H9 (cell line): ENCODE data around the gene GSTA5. TPM values are rescaled to one million over a fixed set of nuclear protein-coding genes. Genes with fewer than 3 reads are reported as not detected.

ENCODE experiments used
- DNase-seq: peaks from one replicate; pipeline ENCODE4 v3.0.0-alpha.2; 2017
- H2AFZ ChIP-seq: one replicate; pipeline ENCODE4 v1.6.1; 2013; ENCODE audit warnings: mild to moderate bottlenecking, low read length, control low read depth, moderate library complexity
- H2AK5ac ChIP-seq: 2 replicates; pipeline ENCODE4 v1.6.1; 2013; ENCODE audit warnings: low read length, control low read depth, mixed read lengths; ENCODE audit not compliant: insufficient read length
- H2BK120ac ChIP-seq: one replicate; pipeline ENCODE4 v1.6.1; 2013; ENCODE audit warnings: low read depth, mild to moderate bottlenecking, low read length, control low read depth, inconsistent platforms; ENCODE audit not compliant: poor library complexity, severe bottlenecking
- H2BK12ac ChIP-seq: 2 replicates; pipeline ENCODE4 v1.6.1; 2013; ENCODE audit warnings: low read length, control low read depth, mixed read lengths, low read depth; ENCODE audit not compliant: insufficient read length
- H2BK15ac ChIP-seq: 2 replicates; pipeline ENCODE4 v1.6.1; 2013; ENCODE audit warnings: low read depth, low read length, control low read depth
- H2BK20ac ChIP-seq: one replicate; pipeline ENCODE4 v1.6.1; 2013; ENCODE audit warnings: low read depth, mild to moderate bottlenecking, low read length, control low read depth, inconsistent platforms; ENCODE audit not compliant: poor library complexity, severe bottlenecking
- H2BK5ac ChIP-seq: 2 replicates; pipeline ENCODE4 v1.6.1; 2013; ENCODE audit warnings: low read length, control low read depth, mixed read lengths; ENCODE audit not compliant: insufficient read length
- H3K14ac ChIP-seq: 2 replicates; pipeline ENCODE4 v1.6.1; 2013; ENCODE audit warnings: low read length, control low read depth; ENCODE audit not compliant: insufficient read depth
- H3K18ac ChIP-seq: 2 replicates; pipeline ENCODE4 v1.6.1; 2013; ENCODE audit warnings: low read depth, mild to moderate bottlenecking, mixed read lengths, low read length, control low read depth; ENCODE audit not compliant: insufficient read length
- H3K23ac ChIP-seq: 2 replicates; pipeline ENCODE4 v1.6.1; 2013; ENCODE audit warnings: low read length, control low read depth, mixed read lengths, low read depth; ENCODE audit not compliant: insufficient read length
- H3K23me2 ChIP-seq: 2 replicates; pipeline ENCODE4 v1.6.1; 2013; ENCODE audit warnings: low read depth, mild to moderate bottlenecking, mixed read lengths, low read length, control low read depth; ENCODE audit not compliant: insufficient read length, poor library complexity, severe bottlenecking
- H3K27ac ChIP-seq: 2 replicates; pipeline ENCODE4 v1.5.1; 2013; ENCODE audit warnings: low read length, control low read depth, mixed read lengths, low read depth; ENCODE audit not compliant: insufficient read length
- H3K27me3 ChIP-seq: 2 replicates; pipeline ENCODE4 v1.6.1; 2013; ENCODE audit warnings: low read length, control low read depth, inconsistent platforms; ENCODE audit not compliant: insufficient read depth
- H3K4ac ChIP-seq: 2 replicates; pipeline ENCODE4 v1.6.1; 2013; ENCODE audit warnings: low read depth, mild to moderate bottlenecking, control low read depth, inconsistent platforms, low read length, moderate library complexity
- H3K4me1 ChIP-seq: 2 replicates; pipeline ENCODE4 v1.6.1; 2013; ENCODE audit warnings: low read length, control low read depth, inconsistent platforms; ENCODE audit not compliant: insufficient read depth
- H3K4me2 ChIP-seq: 2 replicates; pipeline ENCODE4 v1.6.1; 2013; ENCODE audit warnings: low read length, control low read depth, mixed read lengths; ENCODE audit not compliant: insufficient read length, insufficient read depth
- H3K56ac ChIP-seq: 2 replicates; pipeline ENCODE4 v1.6.1; 2013; ENCODE audit warnings: low read depth, mild to moderate bottlenecking, mixed read lengths, low read length, control low read depth; ENCODE audit not compliant: insufficient read length
- H3K79me1 ChIP-seq: 2 replicates; pipeline ENCODE4 v1.6.1; 2013; ENCODE audit warnings: low read depth, mild to moderate bottlenecking, moderate library complexity, low read length, control low read depth, inconsistent platforms; ENCODE audit not compliant: insufficient read depth, poor library complexity, severe bottlenecking
- H3K79me2 ChIP-seq: 2 replicates; pipeline ENCODE4 v1.6.1; 2013; ENCODE audit warnings: low read length, control low read depth, inconsistent platforms; ENCODE audit not compliant: insufficient read depth
- H3K9ac ChIP-seq: 2 replicates; pipeline ENCODE4 v1.6.1; 2013; ENCODE audit warnings: low read length, control low read depth, mixed read lengths; ENCODE audit not compliant: insufficient read length; ENCODE audit errors: extremely low read depth
- H3K9me3 ChIP-seq: one replicate; pipeline ENCODE4 v1.6.1; 2013; ENCODE audit warnings: low read depth, low read length, inconsistent platforms; ENCODE audit not compliant: control insufficient read depth
- H3T11ph ChIP-seq: one replicate; pipeline ENCODE4 v1.6.1; 2013; ENCODE audit warnings: mild to moderate bottlenecking, low read length, control low read depth, inconsistent platforms
- H4K20me1 ChIP-seq: one replicate; pipeline ENCODE4 v1.6.1; 2013; ENCODE audit not compliant: control insufficient read depth, insufficient read length, insufficient read depth
- H4K5ac ChIP-seq: 2 replicates; pipeline ENCODE4 v1.6.1; 2013; ENCODE audit warnings: low read depth, mild to moderate bottlenecking, mixed read lengths, low read length, control low read depth; ENCODE audit not compliant: insufficient read length
- H4K8ac ChIP-seq: replicated peaks from 2 replicates; pipeline ENCODE4 v1.6.1; 2013; ENCODE audit warnings: low read length, control low read depth, mixed read lengths, low read depth; ENCODE audit not compliant: insufficient read length
- H4K91ac ChIP-seq: 2 replicates; pipeline ENCODE4 v1.6.1; 2013; ENCODE audit warnings: low read depth, mild to moderate bottlenecking, moderate library complexity, mixed read lengths, low read length, control low read depth; ENCODE audit not compliant: insufficient read length
- H3K27ac Mint-ChIP-seq, 3 experiments: 2 replicates in 2 of 3; 3 replicates in 1 of 3; pipeline ENCODE4 v1.8.0; 2020 to 2021; ENCODE audit warnings: mixed read lengths in 3 of 3, mild to moderate bottlenecking in 1 of 3, moderate library complexity in 1 of 3
- H3K27me3 Mint-ChIP-seq: 2 replicates; pipeline ENCODE4 v1.8.0; 2021; ENCODE audit warnings: low read depth, mild to moderate bottlenecking, moderate library complexity, mixed read lengths
- H3K36me3 Mint-ChIP-seq, 3 experiments: 2 replicates in 2 of 3; 3 replicates in 1 of 3; pipeline ENCODE4 v1.8.0; 2020 to 2021; ENCODE audit warnings: low read depth in 3 of 3, mixed read lengths in 3 of 3; ENCODE audit not compliant: insufficient read depth in 1 of 3
- H3K4me1 Mint-ChIP-seq, 2 experiments: 2 replicates each; pipeline ENCODE4 v1.8.0; 2020; ENCODE audit warnings: mixed read lengths in 2 of 2
- H3K4me3 Mint-ChIP-seq, 2 experiments: 2 replicates in 1 of 2; 3 replicates in 1 of 2; pipeline ENCODE4 v1.8.0; 2020 to 2021; ENCODE audit warnings: mild to moderate bottlenecking in 2 of 2, mixed read lengths in 2 of 2, moderate library complexity in 1 of 2
- H3K9me3 Mint-ChIP-seq, 2 experiments: 2 replicates in 1 of 2; 3 replicates in 1 of 2; pipeline ENCODE4 v1.8.0; 2020; ENCODE audit warnings: mild to moderate bottlenecking in 2 of 2, mixed read lengths in 2 of 2, moderate library complexity in 1 of 2
- WGBS: extraction: QIAGEN DNeasy Blood & Tissue Kit; methylation state at CpG from one replicate; pipeline ENCODE4 v1.1.7; 2013; ENCODE audit warnings: missing lambda C conversion rate, low lambda C conversion rate, mixed read lengths; ENCODE audit not compliant: insufficient read length; ENCODE audit errors: extremely low coverage; 5-methylcytosine and 5-hydroxymethylcytosine counted together
- total RNA-seq: library from RNA; stranded (reverse); gene quantifications from 2 replicates; pipeline ENCODE4 v1.2.1, GENCODE V29; 2021
- TF ChIP-seq, protein P1 (sequence below): fragments of 200-600 bp; sonication (generic); conservative IDR thresholded peaks from 3 replicates; pipeline ENCODE4 v1.8.0; 2021; ENCODE audit warnings: antibody characterized with exemption, mild to moderate bottlenecking

Gene GSTA5
- total RNA-seq, 1 experiment from 2014 or later, result not detected

DNA sequence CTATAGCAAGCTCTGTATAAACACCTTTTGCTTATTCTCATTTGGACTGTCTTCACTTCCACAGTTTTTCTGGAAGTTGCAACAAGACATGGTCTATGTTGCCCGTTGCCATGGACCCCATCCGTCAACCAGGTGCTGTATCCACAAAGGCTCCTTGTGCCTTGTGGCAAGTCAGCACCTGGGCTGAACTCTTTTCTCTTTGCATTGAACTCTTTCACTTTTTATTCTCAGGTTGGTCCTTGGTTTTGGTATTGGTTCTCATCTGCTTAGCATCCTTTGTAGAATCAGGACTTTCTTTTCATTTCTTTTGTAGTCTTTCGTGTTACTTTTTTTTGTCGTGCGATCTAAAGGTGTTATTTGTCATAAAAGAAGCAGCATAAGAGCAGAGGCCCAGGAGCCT, 32.0 kb downstream of the GSTA5 start:
- Histone ChIP-seq H2BK12ac (no peak overlapping the region), H3K18ac (no peak overlapping the region), H4K8ac (no peak overlapping the region), H3K27me3 (no peaks in the 10 kb centered on the region), H3K14ac (no peak overlapping the region), H2BK5ac (no peak overlapping the region), H3T11ph (no peak overlapping the region), H4K5ac (no peak overlapping the region), H3K4me2 (no peak overlapping the region), H2AFZ (no peak overlapping the region), H3K23ac (no peak overlapping the region), H4K20me1 (no peaks in the 10 kb centered on the region), H3K56ac (no peak overlapping the region), H3K9ac (no peak overlapping the region), H3K27ac (no peak overlapping the region), H3K23me2 (no peaks in the 10 kb centered on the region), H2BK120ac (no peak overlapping the region), H3K4ac (no peak overlapping the region), H2BK15ac (no peak overlapping the region), H2BK20ac (no peak overlapping the region), H3K9me3 (no peaks in the 10 kb centered on the region), H2AK5ac (no peak overlapping the region), H3K4me1 (no peaks in the 10 kb centered on the region), H3K79me1 (no peaks in the 10 kb centered on the region), H4K91ac (no peak overlapping the region), H3K79me2 (no peaks in the 10 kb centered on the region)
- Mint-ChIP-seq H3K36me3 (no peaks in the 10 kb centered on the region), H3K27ac (no peak overlapping the region), H3K4me3 (no peak overlapping the region), H3K27me3 (no peaks in the 10 kb centered on the region; the same call in 1 of the 2 replicates), H3K4me1 (peaks cover 3% of the 10 kb centered on the region in 2 experiments), H3K9me3 (no peaks in the 10 kb centered on the region)
- no CpG with 5 or more reads among the region's 5 CpGs for WGBS
- no peak for DNase-seq
- TF ChIP-seq, protein P1, sequence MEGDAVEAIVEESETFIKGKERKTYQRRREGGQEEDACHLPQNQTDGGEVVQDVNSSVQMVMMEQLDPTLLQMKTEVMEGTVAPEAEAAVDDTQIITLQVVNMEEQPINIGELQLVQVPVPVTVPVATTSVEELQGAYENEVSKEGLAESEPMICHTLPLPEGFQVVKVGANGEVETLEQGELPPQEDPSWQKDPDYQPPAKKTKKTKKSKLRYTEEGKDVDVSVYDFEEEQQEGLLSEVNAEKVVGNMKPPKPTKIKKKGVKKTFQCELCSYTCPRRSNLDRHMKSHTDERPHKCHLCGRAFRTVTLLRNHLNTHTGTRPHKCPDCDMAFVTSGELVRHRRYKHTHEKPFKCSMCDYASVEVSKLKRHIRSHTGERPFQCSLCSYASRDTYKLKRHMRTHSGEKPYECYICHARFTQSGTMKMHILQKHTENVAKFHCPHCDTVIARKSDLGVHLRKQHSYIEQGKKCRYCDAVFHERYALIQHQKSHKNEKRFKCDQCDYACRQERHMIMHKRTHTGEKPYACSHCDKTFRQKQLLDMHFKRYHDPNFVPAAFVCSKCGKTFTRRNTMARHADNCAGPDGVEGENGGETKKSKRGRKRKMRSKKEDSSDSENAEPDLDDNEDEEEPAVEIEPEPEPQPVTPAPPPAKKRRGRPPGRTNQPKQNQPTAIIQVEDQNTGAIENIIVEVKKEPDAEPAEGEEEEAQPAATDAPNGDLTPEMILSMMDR, result no peak
